NCI-H510A (cell line): Measurements from ENCODE around the gene CFAP74.

Experiments
- DNase-seq: peaks from one replicate; lab custom pipeline; 2025; lab: John Stamatoyannopoulos, UW

The CFAP74 gene

DNA sequence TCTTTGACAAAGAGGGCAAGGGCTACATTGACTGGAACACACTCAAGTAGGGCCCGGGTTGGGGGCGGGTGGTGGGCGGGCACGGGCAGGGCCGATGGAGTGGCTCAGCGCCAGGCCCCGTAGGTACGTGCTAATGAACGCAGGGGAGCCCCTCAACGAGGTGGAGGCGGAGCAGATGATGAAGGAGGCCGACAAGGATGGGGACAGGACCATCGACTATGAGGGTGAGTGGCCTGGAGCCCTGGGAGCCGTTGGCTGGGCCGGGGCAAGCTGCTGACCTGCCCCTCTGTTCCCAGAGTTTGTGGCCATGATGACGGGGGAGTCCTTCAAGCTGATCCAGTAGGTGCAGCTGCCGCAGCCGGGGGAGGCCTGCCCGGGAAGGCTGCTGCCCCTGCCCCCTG is 86.7 kb downstream of the CFAP74 start:
- no peak for DNase-seq

DNA sequence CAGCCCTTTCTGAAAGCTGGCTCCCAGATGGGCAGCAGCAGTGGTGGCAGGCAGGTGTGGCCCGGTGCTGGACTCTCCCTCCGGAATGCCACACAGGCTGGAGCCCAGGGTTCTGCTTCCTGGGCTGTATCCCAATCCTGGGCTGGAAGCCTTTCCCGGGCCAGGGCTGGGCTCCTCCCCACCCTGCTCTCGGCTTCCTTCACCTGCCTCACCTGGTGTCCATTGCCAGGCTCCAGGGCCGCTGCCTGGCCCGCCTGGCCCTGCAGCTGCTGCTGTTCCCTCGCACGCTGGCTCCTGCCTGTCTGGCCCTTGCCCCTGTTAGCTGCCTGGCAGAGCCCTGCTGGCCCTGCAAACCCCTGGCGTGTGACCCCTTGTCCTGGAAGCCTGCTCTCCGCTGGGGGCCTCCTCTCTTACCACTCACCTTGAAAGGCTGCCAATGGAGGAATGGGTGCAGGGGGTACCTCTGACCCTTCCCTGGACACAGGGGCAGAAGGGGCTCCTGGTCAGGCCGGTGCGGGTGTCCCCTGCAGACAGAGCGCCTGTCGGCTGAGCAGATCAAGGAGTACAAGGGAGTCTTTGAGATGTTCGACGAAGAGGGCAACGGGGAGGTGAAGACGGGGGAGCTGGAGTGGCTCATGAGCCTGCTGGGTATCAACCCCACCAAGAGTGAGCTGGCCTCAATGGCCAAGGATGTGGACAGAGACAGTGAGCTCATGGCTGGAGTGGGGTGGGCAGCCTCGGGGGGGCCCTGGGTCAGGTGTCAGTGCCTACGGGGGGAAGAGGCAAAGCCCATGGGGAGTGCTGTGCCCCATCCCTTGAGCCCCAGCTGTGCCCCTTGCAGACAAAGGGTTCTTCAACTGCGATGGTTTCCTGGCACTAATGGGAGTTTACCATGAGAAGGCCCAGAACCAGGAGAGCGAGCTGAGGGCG is 87.4 kb downstream of the CFAP74 start:
- DNase-seq = no peak

DNA sequence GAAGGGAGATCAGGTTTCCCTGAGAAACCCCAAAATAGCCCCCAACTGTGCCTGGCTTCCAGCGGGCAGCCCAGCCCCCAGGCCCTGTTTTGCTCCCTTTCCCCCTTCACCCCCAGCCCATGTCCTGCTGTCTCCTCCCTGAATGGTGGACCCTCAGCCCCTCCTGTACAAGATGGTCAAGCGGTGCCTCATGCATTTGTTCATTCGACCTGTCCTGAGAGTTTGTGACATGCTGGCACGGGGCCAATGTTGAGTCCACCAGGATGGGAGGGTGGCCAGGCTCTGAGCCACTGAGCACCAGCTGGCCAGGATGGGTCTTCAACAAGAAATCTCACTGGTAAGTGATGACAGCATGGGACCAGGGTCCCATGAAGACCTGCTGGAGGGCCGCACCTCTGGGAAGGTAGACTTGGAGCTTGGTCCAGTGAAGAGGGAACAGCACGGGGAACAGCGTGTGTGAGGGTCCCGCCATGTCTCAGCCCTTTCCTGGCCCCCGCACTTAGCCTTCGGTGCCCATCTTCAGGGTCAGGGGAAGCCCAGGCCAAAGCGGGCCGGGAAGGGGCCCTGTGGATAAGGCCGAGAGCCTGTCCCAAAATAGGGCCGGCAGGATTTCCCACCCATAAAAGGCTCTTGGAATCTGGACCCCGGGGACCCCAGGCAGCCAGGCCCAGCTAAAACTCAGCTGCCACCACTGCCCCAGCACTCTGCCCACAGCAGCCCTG is 88.5 kb downstream of the CFAP74 start, which contains the start of gene CALML6:
TSS of gene CALML6 (plus strand) at position 290 of the 722 bp plus-strand sequence. CDS start at position 311, 21 bp downstream.
- no peak for DNase-seq

- no peak for DNase-seq
These were observed 89.2 kb downstream of the CFAP74 start for GRCh38 chr1:1914101-1914970.

GRCh38 chr1:1911350-1912041 is 92.1 kb downstream of the CFAP74 start:
- no peak for DNase-seq

DNA sequence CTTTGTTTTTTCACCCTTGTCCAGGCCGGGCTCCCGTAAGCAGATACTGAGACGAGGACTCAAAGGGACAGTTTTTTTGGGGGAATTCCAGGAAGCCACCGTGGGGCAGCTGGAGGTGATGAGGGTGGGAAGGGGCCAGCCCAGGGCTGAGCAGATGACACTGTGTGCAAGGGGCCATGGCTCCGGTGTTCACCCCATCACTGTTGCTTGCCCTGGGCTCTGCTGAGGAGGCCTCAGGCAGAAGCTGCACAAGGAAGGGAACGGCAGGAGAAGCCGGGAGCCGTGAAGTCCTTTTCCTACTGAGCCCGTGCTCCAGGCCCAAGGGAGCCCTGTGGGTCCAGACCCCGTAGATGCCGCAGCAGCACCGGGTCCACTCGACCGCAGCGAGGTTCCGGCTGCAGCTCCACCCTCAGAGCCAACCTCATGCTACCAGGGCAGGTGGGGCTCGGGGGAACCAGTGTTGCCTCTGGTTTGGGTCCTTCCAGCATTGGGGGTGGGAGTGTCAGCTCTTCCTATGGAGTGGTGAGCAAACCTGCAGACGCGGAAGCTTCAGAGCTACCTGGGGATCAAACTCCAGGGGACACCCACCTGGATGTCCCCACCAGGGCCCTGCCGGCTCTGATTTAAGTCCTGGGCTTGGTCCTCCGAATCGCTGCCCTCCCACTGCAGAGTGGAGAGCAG is 92.8 kb downstream of the CFAP74 start:
- DNase-seq = no peak

DNA sequence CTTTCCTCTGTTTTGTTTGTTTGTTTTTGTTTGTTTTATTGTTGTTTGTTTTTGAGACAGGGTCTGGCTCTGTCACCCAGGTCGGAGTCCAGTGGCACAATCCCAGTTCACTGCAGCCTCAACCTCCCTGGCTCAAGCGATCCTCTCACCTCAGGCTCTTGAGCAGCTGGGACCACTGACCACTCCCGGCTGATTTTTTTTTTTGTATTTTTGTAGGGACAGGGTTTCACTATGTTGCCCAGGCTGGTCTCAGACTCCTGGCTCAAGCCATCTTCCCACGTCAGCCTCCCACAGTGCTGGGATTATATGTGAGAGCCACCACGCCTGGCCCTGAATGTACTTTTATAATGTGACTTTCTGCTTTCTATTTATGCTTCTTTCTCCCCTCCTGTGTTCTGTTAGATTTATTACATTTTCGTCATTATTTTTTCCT is 93.5 kb downstream of the CFAP74 start:
- DNase-seq = no peak

DNA sequence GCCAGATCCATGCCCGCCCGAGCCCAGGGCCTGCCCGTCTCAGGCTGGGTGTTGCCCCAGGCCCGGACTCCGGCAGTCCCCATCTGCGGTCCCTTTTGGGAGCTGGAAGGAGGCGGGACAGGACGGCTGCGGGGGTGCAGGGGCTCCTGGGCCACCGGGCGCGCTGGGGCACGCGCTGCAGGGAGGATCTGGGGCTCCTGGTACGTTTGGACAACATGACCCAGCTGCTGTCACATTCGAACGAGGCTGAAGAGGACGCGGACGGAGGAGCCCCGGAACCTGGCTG is 95.1 kb downstream of the CFAP74 start:
- DNase-seq = no peak

DNA sequence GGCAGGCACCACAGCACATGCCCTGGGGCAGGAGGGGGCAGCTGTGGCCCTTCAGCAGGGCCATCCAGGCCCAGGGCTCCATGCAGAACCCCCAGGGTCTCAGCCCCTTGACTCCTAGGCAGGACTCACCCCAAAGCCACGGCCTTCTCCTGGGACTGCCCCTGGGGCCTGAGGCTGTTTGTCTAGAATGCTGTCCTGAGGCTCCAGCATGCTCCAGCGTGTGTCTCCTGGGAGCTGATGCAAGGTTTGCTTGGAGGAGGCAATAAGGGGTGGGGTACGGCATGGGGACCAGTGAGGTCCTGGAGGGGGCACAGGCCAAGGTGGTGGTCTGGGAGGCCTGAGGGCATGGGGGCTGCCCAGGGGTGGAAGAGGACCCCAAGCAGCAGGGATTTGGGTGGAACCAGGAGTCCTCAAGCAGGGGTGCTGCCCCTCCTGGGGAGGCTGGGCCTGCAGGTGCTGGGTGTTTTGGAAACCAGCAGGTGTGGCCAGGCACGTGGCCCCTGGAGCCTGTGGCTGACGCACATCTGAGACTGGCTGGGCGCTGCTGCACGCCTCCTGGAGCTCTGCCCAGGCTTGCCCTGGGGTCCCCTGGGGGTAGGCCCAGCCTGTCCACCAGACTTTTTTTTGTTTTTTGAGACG is 96.4 kb downstream of the CFAP74 start:
- no peak for DNase-seq

DNA sequence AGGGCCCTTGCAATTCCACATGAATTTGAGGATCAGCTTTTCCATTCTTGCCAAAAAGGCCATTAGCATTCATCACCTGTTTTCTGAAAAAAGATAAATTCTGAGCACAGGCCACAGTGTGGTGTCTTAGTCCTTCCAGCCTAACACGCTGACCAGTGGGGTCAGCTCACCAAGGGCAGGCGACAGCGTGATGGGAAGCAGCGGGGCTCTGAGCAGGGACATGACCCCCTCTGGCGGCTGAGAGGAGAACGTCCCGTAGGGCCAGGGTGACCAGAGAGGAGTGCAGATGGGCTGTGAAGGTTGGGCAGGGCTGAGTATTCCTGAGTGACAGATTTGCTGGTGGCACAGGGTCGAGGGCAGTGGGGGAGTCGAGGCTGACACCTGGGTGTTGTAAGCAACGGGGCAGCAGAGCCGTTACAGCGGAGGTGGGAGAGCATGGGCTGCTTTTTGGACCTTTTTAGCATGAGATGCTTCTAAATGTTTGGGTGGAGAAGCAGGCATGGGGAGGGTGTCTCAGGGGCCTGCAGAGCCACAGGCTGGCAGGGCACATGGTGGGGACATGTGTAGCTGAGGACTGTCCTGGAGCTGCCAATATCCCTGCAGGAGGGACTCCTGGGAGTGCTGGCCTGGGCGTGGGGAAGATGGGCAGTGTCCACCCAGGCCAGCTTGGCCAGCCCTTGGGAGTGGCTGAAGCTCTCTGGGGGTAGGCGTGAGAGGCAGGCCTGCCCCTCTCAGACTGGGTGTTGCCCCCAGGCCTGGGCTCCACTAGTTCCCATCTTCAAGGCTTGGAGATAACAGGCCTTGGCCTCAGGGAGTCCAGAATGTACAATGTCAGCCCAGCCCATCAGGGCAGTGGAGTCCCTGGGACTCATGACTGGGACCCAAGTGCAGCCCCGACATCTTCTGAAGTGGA is 97.1 kb downstream of the CFAP74 start:
- DNase-seq = peak; percentile 73

- DNase-seq = no peak
These were observed 100.4 kb downstream of the CFAP74 start for GRCh38 chr1:1903224-1903623.

- DNase-seq = no peak
These were observed 101.8 kb downstream of the CFAP74 start for GRCh38 chr1:1901641-1902294.

GRCh38 chr1:1900883-1901640 is 102.5 kb downstream of the CFAP74 start:
- DNase-seq = no peak

DNA sequence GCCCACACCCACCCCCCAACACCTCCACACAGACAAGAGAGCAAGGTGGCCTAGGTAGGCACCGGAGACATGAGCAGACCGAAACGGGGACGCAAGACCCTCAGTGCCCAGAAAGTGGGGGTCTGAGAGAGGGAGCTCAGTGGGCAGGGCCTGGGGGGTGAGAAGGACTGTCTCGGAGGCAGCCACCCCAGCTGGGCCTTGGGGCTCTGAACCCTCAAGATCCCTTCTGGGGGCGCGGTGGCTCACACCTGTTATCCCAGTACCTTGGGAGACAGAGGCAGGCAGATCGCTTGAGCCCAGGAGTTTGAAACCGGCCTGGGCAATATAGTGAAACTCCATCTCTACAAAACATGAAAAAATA is 103.6 kb downstream of the CFAP74 start:
- no peak for DNase-seq

DNA sequence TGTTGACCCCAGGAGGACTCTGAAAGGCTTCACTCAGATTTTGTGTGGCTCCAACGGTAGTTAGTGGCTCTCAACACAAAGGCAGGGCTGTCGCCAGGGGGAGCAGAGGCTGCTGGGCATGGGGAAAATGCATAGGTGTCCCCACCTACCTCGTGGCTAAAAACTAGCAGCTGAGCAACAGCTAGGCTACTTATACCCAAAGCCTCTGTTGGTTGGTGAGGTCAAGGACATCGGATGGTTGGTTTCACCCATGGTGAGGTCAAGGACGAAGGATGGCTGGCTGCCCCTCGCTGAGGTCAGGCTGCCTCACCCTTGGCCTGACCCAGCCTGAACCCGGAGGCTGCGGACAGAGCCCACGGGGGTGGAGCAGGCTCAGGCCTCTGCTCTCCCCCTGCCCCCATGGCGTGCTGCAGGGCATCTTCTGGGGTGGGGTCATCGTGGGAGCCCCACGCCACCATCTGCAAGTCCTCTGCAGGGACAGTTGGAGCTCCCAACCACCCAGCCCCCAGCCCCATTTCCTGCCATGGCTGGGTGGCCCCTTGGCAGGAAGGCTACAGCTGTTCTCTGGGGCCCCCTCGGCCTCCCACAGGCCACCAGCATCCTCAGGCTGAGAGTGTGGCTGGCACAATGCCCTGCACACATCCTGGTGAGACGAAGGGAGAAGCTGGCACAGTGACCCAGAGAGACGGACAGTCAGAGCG is 104.2 kb downstream of the CFAP74 start:
- DNase-seq = no peak

DNA sequence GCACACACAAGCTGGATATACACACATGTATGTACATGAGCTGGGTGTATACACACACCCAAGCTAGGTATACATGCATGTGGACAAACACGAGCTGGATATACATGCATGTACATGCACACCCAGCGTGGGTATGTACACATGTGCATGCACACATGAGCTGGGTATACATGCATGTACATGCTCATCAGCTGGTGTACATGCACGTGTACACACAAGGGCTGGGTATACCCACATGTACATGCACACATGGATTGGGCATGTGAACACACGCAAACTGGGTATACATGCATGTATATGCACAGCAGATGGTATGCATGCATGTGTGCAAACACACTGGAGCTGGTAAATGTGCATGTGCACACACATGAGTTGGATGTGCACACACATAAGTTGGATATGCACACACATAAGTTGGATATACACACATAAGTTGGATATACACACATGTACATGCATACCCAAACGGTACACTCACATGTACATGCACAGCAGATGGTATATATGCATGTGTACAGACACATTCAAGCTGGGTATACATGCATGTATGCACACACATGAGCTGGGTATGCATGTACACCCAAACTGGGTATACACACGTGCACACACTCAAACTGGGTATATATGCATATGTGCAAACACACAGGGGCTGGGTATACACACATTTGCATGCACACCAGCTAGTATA is 105.2 kb downstream of the CFAP74 start:
- no peak for DNase-seq
